Psoas muscle (tissue), 8 donors: ENCODE results near the gene XRN2. TPM values are rescaled to one million over a fixed set of nuclear protein-coding genes. Genes with fewer than 3 reads are reported as not detected.

ENCODE experiments used
- ATAC-seq, 4 donors: fragments of 200-7000 bp; cut with Tn5 transposase; one replicate each; pipeline ENCODE4 v1.9.1; 2020; ENCODE audit warnings: moderate library complexity in 3 of 4, mild to moderate bottlenecking in 2 of 4
- DNase-seq, 2 donors: peaks; one replicate each; pipeline ENCODE4 v3.0.0-alpha.2; 2020
- H3K27ac ChIP-seq: fragments of 200-600 bp; one replicate; pipeline ENCODE4 v1.8.0; 2022
- H3K27me3 ChIP-seq, 3 donors: fragments of 200-600 bp in 1 of 3; one replicate each; pipeline versions ENCODE4 v1.6.1 to v1.8.0; 2013 to 2022; ENCODE audit warnings: low read length in 2 of 3, mild to moderate bottlenecking in 2 of 3, moderate library complexity in 1 of 3; ENCODE audit not compliant: insufficient read depth in 3 of 3
- H3K36me3 ChIP-seq, 2 donors: fragments of 200-600 bp in 1 of 2; one replicate each; pipeline versions ENCODE4 v1.6.1 to v1.8.0; 2013 to 2022; ENCODE audit warnings: low read depth in 1 of 2, mild to moderate bottlenecking in 1 of 2, moderate library complexity in 1 of 2; ENCODE audit not compliant: insufficient read depth in 1 of 2
- H3K4me1 ChIP-seq: fragments of 200-600 bp; one replicate; pipeline ENCODE4 v1.8.0; 2022
- H3K4me3 ChIP-seq: fragments of 200-600 bp; one replicate; pipeline ENCODE4 v1.8.0; 2022; ENCODE audit warnings: mild to moderate bottlenecking
- H3K9me3 ChIP-seq: fragments of 200-600 bp; one replicate; pipeline ENCODE4 v1.8.0; 2022
- CTCF ChIP-seq: fragments of 200-600 bp; IDR thresholded peaks from one replicate; pipeline ENCODE4 v1.8.0; 2022; ENCODE audit warnings: antibody characterized with exemption
- WGBS, 3 donors: extraction: QIAGEN DNeasy Blood & Tissue Kit; methylation state at CpG; one replicate each; pipeline versions ENCODE4 v1.1.6 to v1.1.7; 2013; 5-methylcytosine and 5-hydroxymethylcytosine counted together
- intact Hi-C, 2 donors: fragments of 100-400 bp; cut with DNase I; formaldehyde crosslinking; loops; one replicate each; pipeline versions ENCODE4 v1.11.0 to v1.14.2; 2022
- polyA plus RNA-seq, 3 donors: library from polyadenylated mRNA; stranded (reverse); fragments of 200-250 nt; gene quantifications; one replicate each; pipeline ENCODE4 v1.2.3, GENCODE V29; 2013
- total RNA-seq, 4 donors: library from RNA; stranded (reverse); fragmentation: NEBNext Ultra II Directional in 2 of 4; extraction: Animal tissue kit (Norgen Biotek cat#: 25700) in 2 of 4; gene quantifications; one replicate each; pipeline versions ENCODE4 v1.2.1 to v1.2.4, GENCODE V29; 2021 to 2023
- donor health status: healthy with polysubstance abuse.
- donor health status: DM: no; HTN: no; CAD: no; lungs with moderate emphysema.
- donor health status: Bipolar disorder and iron deficiency.
- donor health status: healthy.
- donor health status: DM: yes; HTN: yes; CAD: no.
- donor health status: DM: no; HTN: no; CAD: no.
- donor health status: DM: no; HTN: no; CAD: no.
- donor health status: DM: yes; HTN: yes; CAD: no.

XRN2 gene
- total and polyA plus RNA-seq, 7 donors, result 25.1 to 48.3 (median 41.0) TPM

GRCh38 chr20:21338291-21338690 is 35.2 kb downstream of the XRN2 start:
- H3K4me1 ChIP-seq, result no peaks in the 10 kb centered on the region
- peaks cover 16 to 98% of the 10 kb centered on the region in 2 donors for H3K36me3 ChIP-seq
- WGBS, 3 donors, result 72 to 80% (median 72%) methylated on average over 4 of the region's 4 CpGs
- no peak overlapping the region for H3K4me3 ChIP-seq
- no peak for TF ChIP-seq CTCF
- intact Hi-C loops, result no loop called here
- no peaks in the 10 kb centered on the region for H3K9me3 ChIP-seq
- H3K27me3 ChIP-seq, result no peaks in the 10 kb centered on the region
- ATAC-seq, result no peak
- DNase-seq, result no peak
- H3K27ac ChIP-seq, result no peak overlapping the region

- no peak for DNase-seq
- Histone ChIP-seq H3K9me3 (no peaks in the 10 kb centered on the region), H3K27me3 (no peaks in the 10 kb centered on the region), H3K36me3 (peaks cover 18 to 97% of the 10 kb centered on the region in 2 donors), H3K27ac (no peak overlapping the region), H3K4me1 (no peaks in the 10 kb centered on the region), H3K4me3 (no peak overlapping the region)
- intact Hi-C loops, result no loop called here
- 89 to 96% (median 92%) methylated on average over 3 of the region's 3 CpGs for WGBS, 3 donors
- no peak for ATAC-seq
- no peak for TF ChIP-seq CTCF
Observed at GRCh38 chr20:21339499-21339898, 36.4 kb downstream of the XRN2 start.

DNA sequence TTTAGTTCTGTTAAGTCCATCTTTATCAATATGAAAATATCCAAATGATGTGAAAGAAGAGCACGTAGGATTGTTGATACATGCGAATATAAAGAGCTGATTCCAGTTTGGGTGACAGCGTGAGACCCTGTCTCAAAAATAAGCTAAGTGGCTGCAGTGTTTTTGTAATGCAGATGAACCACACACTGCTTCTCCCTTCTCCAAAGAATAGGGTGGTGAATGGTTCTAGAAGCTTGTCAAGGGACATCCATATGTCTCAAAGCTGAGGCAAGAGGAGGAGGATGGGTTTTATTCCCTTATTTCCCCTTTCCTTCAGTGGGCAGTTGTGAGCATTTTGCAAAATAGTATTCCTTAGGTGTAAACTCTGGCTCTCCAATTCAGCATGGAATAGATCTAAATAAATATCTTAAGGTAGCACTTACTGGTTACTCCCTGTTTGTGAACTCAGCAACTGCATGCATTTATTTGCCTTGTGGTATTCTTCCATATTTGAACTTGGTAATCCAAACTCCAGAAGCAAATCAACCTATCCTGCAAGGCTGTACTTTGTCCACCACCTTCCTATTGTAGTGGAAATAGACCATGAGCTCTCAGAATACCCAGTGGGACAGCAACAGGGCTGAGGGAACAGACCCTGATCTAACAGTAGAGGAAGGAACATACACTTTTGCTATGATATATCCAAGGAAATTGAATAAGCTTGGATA is 38.0 kb downstream of the XRN2 start:
- no peak overlapping the region for H3K4me3 ChIP-seq
- DNase-seq (no peak), ATAC-seq (no peak)
- no peak overlapping the region for H3K27ac ChIP-seq
- H3K36me3 ChIP-seq, result peaks cover 18 to 97% of the 10 kb centered on the region in 2 donors
- intact Hi-C loops, result no loop called here
- WGBS, 3 donors, result 88 to 97% (median 94%) methylated on average over 3 of the region's 3 CpGs
- no peaks in the 10 kb centered on the region for H3K4me1 ChIP-seq
- H3K27me3 ChIP-seq, result no peaks in the 10 kb centered on the region
- no peak for TF ChIP-seq CTCF
- no peaks in the 10 kb centered on the region for H3K9me3 ChIP-seq

- no peak overlapping the region for H3K4me3 ChIP-seq
- no peaks in the 10 kb centered on the region for H3K9me3 ChIP-seq
- no peak overlapping the region for H3K27ac ChIP-seq
- no peaks in the 10 kb centered on the region for H3K27me3 ChIP-seq
- peaks cover 9 to 97% of the 10 kb centered on the region in 2 donors for H3K36me3 ChIP-seq
- WGBS, 3 donors, result 77 to 82% (median 78%) methylated on average over 4 of the region's 4 CpGs
- ATAC-seq, result no peak
- TF ChIP-seq CTCF, result no peak
- H3K4me1 ChIP-seq, result no peaks in the 10 kb centered on the region
- intact Hi-C loops, result no loop called here
- no peak for DNase-seq
Observed at GRCh38 chr20:21342656-21343345, 39.7 kb downstream of the XRN2 start.
